HG02798 (cell line): ENCODE data around the gene GTF2A1L.
"Not testable (repeated sequence)": the region's sequence is repeated elsewhere in the genome, so short reads cannot be mapped to it uniquely, and the experiment has no call there.

Experiments used
- ATAC-seq: cut with Tn5 transposase; IDR thresholded peaks from one replicate; pipeline ENCODE4 v1.9.1; 2021; ENCODE audit warnings: mild to moderate bottlenecking; ENCODE audit not compliant: unreplicated experiment, poor library complexity

The GTF2A1L gene

DNA sequence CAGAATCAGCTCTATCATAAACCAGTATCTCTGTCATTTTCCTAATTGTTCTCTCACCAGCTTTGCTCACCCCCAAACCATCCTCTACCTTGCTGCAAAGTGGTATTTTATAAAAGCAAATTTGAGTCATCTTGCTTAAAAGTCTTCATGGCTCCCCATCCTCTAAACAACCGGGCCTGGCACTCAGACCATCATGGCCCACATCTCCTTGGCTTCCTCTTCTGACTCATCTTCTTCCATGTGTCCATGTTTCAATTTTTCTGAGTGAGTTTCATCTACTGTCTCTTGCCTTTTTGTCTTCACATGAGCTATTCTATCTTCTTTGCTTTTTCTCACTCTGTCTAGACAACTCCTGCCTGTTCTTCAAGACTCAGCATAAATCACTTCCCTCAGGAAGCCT, 79.2 kb downstream of the GTF2A1L start:
- no peak for ATAC-seq

DNA sequence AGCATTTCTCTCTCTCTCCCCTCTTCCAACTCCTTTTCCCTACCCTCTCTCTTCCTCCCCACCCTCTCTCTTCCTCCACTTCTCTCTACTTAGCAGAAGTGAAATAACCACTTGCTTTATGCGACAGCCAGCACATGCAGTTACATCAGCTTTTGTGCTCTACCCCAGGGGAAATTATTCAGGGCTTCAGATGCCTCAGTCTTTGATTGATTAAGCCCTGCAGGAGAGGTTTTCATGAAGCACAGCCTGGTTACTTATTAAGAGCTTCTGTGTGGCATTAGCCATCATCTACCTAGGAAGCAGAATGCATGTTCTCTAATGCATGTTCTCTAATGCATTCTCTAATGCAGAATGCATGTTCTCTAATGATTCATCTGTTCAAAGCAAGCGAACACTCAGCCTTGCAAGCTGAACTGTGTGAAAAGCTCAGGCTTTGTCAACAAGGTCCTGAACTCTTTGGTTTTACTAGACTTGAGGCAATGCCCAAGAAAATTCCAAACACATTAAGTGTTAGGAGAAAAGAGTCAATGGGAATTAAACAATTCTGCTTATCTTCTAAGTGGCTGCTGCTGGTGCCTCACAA, 81.8 kb downstream of the GTF2A1L start:
- ATAC-seq, result no peak

DNA sequence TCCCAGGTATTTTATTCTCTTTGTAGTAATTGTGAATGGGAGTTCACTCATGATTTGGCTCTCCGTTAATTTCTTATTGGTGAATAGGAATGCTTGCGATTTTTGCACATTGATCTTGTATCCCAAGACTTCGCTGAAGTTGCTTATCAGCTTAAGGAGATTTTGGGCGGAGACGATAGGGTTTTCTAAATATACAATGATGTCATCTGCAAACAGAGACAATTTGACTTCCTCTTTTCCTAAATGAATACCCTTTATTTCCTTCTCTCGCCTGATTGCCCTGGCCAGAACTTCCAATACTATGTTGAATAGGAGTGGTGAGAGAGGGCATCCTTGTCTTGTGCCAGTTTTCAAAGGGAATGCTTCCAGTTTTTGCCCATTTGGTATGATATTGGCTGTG, 86.0 kb downstream of the GTF2A1L start:
- not testable (repeated sequence) for ATAC-seq

DNA sequence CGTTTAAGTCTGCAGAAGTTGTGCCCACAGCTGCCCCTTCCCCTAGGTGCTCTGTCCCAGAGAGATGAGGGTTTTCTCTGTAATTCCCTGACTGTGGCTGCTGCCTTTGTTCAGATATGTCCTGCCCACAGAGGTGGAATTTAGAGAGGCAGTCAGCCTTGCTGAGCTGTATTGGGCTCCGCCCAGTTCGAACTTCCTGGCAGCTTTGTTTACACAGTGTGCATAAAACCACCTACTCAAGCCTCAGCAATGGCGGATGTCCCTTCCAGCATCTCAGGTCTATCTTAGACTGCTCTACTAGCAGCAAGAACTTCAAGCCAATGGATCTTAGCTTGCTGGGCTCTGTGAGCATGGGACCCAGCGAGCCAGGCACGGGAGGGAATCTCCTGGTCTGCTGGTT, 89.8 kb downstream of the GTF2A1L start:
- no peak for ATAC-seq

DNA sequence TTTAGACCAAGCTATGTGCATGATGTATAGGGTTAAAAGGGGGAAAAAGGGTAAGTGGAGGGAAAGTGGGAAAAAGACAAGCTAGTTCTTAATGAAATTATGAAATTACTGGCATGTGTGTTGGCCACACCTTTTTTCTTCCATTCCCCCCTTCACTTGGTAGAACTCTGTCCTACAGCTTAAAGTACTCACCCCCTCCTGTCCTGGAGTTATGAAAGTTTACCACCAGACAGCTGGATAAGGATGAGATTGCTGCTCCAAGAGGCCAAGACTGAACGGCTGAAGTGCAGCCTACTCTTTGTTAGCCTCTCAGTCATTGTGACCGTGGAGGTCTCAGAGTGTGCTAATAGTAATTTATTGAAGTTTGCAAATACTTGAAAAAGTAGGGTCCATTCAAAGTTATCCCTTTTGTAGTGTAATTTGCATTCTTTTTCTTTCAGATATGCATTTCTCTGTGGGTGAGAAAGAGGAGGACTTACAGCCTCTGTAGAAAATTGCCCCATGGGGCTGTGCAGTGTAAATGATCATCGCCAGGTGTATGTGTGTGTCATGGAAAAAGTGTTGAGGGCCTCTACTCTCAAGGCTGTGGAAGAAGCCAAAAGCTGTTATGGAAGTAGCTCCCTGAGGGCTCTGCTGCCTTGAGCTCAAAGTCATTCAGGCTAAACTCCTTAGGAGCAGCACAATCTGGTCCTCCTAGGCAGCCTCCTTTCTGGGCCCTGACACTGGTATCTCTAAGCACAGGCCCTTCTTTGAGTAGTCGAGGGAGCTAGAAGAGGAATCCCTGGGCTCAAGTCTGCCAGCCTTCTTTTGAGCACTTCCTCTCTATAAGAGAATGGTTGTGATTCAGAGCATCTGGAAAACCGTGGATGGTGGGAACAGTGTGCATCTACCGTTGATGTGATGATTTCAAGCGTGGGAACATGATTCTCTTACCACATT, 91.7 kb downstream of the GTF2A1L start:
- no peak for ATAC-seq

DNA sequence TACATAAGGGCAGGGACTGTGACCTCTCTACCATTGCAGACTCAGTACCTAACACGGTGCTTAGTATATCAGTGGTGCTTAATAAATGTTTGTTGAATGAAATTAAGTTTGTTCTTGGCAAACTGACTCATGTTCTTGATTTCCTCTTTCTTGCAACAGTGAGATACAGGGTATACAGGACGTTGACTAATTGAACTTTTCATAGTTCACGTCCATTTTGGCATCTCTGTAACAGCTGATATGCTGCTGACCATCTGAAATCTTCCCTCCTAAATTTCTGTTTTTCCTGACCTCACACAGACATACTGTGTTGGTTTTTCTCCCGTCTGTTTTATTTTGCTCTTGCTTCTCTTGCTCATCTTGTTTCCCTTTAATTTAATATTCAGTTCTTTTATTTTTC, 93.7 kb downstream of the GTF2A1L start:
- ATAC-seq, result no peak

DNA sequence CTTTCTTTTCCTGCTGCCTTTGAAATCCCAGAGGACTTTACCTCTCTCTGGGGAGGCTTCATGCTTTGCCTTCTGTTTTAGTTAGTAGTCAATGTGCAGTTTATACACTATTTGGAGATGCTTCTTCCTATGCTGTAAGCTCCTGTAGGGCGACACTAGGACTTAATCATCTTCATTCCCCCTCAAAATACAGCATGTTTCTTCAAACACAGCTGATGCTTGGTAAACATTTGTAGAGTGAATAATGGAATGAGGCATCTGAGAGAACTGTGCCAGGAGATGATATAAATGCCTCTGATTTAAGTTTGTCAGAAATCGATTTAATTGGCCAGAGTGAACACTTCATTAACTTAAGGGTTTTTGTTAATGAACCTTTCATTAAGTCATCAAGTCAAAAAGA, 94.5 kb downstream of the GTF2A1L start:
- ATAC-seq, result no peak

DNA sequence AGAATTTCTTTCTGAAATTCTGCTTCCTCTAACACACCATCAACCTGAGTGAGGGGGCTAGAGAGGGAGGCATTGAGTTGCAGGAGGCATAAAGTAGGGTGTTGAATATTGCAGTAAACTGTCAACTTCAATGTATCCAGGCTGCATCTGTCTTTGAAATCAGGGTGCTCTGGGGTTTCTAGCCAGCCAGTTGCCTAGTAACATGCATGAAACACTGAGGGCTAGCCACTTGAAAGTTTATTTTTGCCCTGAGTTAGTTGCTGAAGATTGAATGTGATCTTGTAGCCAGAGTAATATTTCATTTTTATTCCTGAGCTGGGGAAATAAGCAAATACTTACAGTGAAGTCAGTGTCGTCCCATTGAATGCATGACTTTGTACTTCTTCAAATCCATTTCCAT, 96.0 kb downstream of the GTF2A1L start:
- no peak for ATAC-seq

DNA sequence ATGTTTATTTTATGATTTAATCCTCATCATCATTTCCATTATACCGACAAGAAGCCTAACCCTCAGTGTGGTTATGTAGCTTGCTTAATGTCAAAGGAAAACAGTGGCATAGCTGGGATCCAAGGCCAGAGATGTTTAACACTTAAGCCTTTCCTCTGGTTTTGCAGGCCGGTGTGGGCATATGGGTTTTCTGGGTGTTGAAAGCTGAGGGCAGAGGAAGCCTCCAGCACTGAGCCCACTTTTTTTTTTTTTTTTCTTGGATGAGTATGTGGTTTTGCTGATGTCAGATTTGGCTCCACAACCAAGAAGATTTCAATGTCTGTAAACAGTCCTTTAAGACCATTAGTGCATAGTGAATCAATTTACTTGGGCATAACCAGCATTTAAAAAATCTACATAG, 96.6 kb downstream of the GTF2A1L start:
- no peak for ATAC-seq

DNA sequence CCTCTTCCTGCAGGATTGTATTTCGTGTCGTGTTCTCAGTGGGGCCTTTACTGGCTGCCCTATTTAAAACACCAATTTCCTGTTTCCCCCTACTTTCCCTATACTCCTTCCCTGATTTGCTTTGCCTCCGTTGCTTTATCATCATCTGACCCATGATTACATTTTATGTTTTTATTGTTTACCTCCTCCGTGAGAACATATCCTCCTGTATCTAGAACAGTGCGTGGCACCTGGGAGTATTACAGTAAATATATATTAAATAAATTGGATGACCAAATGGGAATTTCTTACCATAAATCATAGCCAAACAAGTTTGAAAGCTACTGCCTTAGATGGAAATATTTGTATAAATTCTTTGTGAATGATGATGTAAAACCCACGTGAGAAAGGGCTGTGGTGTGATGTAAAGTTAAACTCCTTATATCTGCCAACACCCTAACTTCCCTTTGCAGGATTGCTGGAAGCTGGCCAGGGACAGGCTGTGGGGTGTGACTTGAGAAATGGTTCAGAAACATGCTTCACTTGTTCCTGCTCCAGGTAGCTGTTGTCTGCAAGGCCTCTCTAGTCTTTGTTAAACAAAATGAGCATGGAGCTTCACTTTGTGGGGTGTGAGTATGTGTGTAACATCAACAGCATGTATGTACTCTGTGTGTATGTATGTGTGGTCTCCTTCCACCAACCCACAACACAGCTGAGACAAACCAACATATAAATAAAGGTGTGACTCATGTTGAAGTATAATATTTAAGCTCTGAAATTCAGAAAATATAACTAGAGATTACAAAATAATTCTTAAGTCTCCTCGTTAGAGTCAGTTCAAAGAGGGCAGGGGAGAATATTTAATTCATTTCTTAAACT, 97.6 kb downstream of the GTF2A1L start:
- no peak for ATAC-seq

DNA sequence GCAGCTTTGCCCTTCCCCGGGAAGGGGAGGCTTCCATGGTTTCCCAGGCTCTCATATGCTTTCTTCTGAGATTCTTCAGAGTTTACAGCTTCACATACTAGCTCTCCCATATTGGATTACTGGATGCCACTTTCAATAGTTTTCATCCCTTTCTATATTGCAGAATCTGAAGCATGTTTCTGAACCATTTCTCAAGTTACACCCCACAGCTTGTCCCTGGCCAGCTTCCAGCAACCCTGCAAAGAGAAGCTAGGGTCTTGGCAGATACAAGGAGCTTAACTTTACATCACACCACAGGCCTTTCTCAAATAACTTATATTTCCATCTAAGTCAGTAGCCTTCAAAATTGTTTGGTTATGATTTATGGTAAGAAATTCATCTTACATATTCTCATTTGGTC, 98.3 kb downstream of the GTF2A1L start:
- ATAC-seq, result no peak

DNA sequence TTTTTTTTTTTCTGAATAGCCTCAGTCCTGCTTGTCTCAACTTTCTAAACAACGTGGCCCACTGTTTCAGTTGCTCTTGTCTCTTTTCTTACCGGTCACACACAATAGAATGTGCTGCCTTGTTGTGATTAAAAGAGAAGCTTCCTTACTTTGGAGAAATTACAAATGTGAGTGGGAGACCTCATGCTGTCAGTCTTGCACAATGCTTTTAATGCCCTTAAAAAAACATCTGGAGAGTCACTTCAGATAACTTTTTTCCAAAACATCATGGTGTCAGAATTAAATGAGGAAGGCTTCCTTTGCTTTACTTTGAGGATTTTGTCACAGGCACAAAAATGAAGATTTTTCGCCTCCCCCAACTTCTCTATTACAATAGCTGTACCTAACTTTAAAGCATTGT, 100.2 kb downstream of the GTF2A1L start:
- ATAC-seq, result no peak

DNA sequence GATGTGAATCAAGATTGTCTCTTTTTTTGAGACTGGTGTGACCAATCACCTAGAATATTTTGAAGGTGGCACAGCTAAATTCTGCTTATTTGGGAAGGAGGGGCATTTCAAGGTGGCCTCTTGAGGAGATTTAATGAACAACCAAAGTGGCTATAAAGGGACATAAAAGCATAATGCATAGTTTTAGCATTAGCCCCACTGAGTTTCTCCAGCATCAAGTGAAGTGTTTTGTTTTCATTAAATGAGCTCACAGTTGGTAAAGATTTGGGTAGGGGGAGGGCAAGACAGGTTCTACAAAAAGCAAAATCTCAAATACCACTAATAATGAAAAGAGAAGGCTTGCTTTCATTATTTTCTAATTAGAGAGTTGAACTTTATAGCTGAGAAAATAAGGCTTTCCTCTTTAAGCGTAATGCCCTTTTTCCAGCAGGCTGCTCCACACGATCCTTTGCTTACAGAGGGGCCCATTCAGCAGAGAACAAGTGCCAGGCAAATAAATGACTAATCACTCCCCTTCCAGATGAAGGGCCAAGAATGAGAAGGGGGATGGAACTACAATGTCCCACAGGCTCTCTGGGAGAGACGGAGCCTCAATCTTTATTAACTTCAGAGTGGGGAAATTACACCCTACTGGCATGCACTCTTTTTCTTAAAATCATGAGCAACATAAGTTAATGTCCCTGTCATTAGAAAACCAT, 102.0 kb downstream of the GTF2A1L start:
- no peak for ATAC-seq

DNA sequence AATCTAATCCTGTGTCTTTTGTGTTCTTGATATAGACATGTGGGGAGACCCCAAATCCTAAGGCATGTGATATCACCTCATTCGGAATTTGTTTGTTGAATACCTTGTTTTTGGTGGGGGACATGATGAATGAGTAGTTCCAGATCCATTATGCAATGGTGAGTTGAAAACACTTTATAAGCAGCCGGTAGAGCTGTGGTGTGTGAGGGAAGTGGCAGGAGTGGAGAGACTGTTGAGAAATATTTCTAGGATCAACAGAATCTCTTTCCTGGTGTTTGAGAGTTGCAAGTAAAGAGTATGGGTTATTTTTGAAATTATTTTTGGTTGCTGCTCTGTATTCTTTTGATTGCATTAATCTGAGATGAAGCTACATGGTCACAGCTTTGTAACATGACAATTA, 103.5 kb downstream of the GTF2A1L start:
- no peak for ATAC-seq

DNA sequence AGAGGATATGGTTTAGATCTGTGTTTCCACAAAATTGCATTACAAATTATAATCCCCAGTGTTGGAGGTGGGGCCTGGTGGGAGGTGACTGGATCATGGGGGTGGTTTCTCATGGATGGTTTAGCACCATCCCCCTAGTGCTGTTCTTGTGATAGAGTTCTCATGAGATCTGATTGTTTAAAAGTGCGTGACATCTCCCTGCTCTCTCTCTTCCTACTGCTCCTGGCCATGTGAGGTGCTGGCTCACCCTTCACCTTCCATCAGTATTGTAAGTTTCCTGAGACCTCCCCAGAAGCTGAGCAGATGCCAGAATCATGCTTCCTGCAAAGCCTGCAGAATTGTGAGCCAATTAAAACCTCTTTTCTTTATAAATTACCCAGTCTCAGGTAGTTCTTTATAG, 104.7 kb downstream of the GTF2A1L start:
- no peak for ATAC-seq

DNA sequence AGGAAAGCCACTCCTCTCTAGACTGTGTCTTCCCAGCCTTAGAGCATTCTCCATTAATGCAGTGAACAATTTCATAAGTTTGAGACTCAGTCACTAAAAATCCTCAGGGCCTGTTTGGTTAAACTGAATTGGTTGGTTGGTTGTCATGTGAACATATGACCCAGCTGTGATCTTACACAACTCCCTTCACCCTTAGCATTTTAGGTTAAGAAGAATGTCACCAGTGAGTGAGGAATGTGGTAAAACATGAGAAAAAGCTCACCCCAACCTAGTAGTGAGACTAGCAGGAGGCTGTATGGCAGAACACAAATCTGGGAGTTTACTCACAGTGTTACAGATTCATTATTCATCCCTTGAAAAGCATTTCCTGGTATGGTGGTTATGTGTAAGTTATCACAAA, 105.5 kb downstream of the GTF2A1L start:
- ATAC-seq, result no peak

DNA sequence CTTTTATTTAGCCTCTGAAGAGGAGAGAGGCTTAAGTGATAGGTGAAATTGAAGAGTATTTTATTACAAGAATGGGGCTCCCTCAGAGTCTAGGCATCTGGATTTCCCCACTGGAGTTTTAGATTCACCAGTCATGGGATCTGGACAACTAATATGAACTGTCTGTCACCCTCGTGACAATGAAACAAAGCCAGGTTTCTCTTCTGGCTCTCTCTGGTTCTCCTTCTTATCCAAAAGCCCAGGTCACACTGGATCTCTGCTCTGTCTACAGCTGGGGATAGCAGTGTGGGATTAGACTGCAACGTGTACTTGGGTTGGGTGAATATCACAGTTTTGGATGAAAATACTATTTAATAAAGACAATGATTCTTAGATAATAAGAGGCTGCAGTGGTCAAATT, 106.6 kb downstream of the GTF2A1L start:
- no peak for ATAC-seq

DNA sequence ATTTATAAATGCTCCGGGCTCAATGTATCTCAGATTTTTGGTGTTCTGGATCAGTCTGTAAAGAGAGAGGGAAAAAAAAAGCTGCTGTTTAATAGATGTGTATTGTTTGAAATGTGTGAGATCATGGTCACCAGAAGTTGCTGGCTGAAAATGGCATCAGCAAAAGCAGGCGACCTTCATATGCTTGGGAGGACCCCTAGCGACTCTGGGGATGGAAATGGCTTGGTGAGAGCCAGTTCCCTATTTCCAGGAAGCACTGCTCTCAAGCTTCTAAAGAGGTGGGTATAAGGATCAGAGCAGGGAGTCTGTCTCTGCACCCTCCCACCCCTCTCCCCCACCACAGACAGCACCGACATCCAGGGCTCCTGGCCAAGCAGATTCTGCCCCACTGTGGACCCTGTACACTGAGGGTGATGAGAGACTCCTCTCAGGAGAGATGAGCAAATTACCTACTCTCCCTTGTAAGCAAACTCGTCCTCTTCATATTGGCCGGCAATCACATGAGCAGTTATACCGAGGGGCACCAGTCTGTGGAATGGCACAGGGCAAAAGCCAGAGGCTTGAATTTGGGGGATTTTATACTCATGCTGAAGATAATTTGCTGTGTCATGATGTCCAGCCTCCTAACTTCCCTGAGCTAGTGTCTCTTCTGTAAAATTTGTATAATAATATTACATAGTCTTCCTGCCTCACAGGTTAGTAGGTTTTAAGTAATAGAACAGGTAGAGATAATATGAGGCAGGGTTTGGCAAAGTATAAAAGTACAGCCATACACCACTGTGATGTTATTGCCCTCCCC, 108.2 kb downstream of the GTF2A1L start:
- ATAC-seq, result no peak

DNA sequence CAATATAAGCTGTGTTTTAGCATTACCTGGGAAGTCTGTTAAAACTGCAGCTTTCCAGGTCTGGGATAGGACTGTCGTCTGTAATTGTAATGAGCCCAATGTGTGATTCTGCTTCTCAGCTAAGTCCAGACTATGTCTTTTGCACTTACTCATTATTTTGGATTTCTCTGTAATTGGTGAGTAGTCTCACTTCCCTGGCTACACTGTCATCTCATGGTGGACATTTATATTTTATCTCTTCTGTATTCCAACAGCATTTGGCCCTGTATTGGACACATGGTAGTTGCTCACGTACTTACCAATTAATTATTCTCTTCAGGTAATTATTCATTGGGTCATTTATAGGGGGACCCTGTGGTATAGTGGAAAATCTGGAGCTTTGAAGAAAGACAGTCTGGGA, 109.9 kb downstream of the GTF2A1L start:
- ATAC-seq, result no peak

DNA sequence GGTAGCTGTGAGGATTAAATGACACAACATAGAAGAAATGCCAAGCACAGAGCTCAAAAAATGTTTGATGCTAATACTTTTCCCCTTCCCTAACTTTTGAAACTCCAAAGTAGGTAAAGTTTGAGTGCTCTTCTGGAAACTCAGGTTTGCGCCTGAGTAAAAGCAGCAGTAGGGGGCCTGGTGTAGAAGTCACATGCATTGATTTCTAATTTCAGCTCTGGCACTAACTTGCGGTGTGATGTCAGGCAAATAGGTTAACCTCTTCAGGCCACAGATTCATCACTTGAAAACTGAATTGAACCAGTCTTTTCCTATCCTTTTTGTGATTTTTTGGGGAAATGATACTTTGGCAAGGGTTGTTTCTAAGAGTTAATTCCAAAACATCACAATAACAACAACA, 110.6 kb downstream of the GTF2A1L start:
- ATAC-seq, result no peak
